HUES48 (cell line): ENCODE measurements around the gene ABHD5.
"Not testable (repeated sequence)": the region's sequence is repeated elsewhere in the genome, so short reads cannot be mapped to it uniquely, and the experiment has no call there.

Experiments used
- H3K27ac ChIP-seq: one replicate; pipeline ENCODE4 v1.7.0; 2013; ENCODE audit warnings: low read depth, low read length, inconsistent platforms
- H3K27me3 ChIP-seq: 2 replicates; pipeline ENCODE4 v1.6.1; 2013; ENCODE audit warnings: mild to moderate bottlenecking, low read length; ENCODE audit not compliant: control insufficient read depth, insufficient read depth
- H3K36me3 ChIP-seq: 2 replicates; pipeline ENCODE4 v1.6.1; 2013; ENCODE audit warnings: low read length; ENCODE audit not compliant: control insufficient read depth, insufficient read depth
- H3K4me1 ChIP-seq: 2 replicates; pipeline ENCODE4 v1.6.1; 2013; ENCODE audit warnings: mild to moderate bottlenecking, low read length; ENCODE audit not compliant: control insufficient read depth, insufficient read depth
- H3K4me3 ChIP-seq: 2 replicates; pipeline ENCODE4 v1.5.1; 2013; ENCODE audit warnings: mild to moderate bottlenecking, low read depth, low read length
- H3K9ac ChIP-seq: 2 replicates; pipeline ENCODE4 v1.6.1; 2013; ENCODE audit warnings: mild to moderate bottlenecking, low read depth, low read length, moderate library complexity
- H3K9me3 ChIP-seq: 2 replicates; pipeline ENCODE4 v1.6.1; 2013; ENCODE audit warnings: low read length; ENCODE audit not compliant: control insufficient read depth, insufficient read depth

Gene ABHD5

GRCh38 chr3:43690400-43691119, at the start of gene ABHD5:
Gene ABHD5, plus strand, starts transcription at chr3:43690938. Its CDS starts 55 bp downstream, at chr3:43690993.
- Histone ChIP-seq H3K9me3 (no peaks in the 10 kb centered on the region), H3K4me3 (peak within 1 kb of the TSS; percentile 77), H3K4me1 (peaks cover 38% of the 10 kb centered on the region), H3K27me3 (no peaks in the 10 kb centered on the region), H3K36me3 (no peaks in the 10 kb centered on the region), H3K9ac (peak within 1 kb of the TSS; percentile 66), H3K27ac (peak within 1 kb of the TSS; percentile 84)

GRCh38 chr3:43641306-43642114, 49.2 kb upstream of the ABHD5 start:
- H3K27ac ChIP-seq = no peak overlapping the region
- H3K4me1 ChIP-seq = no peaks in the 10 kb centered on the region
- no peak overlapping the region for H3K9ac ChIP-seq

GRCh38 chr3:43644443-43644842, 46.3 kb upstream of the ABHD5 start:
- H3K4me1 ChIP-seq = peaks cover 15% of the 10 kb centered on the region
- no peak overlapping the region for H3K9ac ChIP-seq
- no peaks in the 10 kb centered on the region for H3K27me3 ChIP-seq
- no peak overlapping the region for H3K4me3 ChIP-seq
- H3K9me3 ChIP-seq = no peaks in the 10 kb centered on the region
- H3K27ac ChIP-seq = no peak overlapping the region
- H3K36me3 ChIP-seq = no peaks in the 10 kb centered on the region

More at GRCh38 chr3:43641306-43642114, 49.2 kb upstream of the ABHD5 start:
- H3K27me3 ChIP-seq = no peaks in the 10 kb centered on the region
- no peaks in the 10 kb centered on the region for H3K9me3 ChIP-seq
- H3K36me3 ChIP-seq = no peaks in the 10 kb centered on the region
- no peak overlapping the region for H3K4me3 ChIP-seq

GRCh38 chr3:43647331-43648166, 43.2 kb upstream of the ABHD5 start:
- Histone ChIP-seq H3K9me3 (no peaks in the 10 kb centered on the region), H3K36me3 (no peaks in the 10 kb centered on the region), H3K27me3 (no peaks in the 10 kb centered on the region), H3K4me1 (peaks cover 18% of the 10 kb centered on the region), H3K27ac (no peak overlapping the region), H3K9ac (no peak overlapping the region), H3K4me3 (no peak overlapping the region)

GRCh38 chr3:43648957-43649356, 41.8 kb upstream of the ABHD5 start:
- Histone ChIP-seq H3K36me3 (no peaks in the 10 kb centered on the region), H3K9ac (no peak overlapping the region), H3K9me3 (no peaks in the 10 kb centered on the region), H3K4me3 (no peak overlapping the region), H3K4me1 (peaks cover 18% of the 10 kb centered on the region), H3K27ac (no peak overlapping the region), H3K27me3 (no peaks in the 10 kb centered on the region)

GRCh38 chr3:43649365-43649968, 41.3 kb upstream of the ABHD5 start:
- Histone ChIP-seq H3K4me1 (peaks cover 18% of the 10 kb centered on the region), H3K9me3 (no peaks in the 10 kb centered on the region), H3K36me3 (no peaks in the 10 kb centered on the region), H3K9ac (no peak overlapping the region), H3K27ac (no peak overlapping the region), H3K27me3 (no peaks in the 10 kb centered on the region), H3K4me3 (no peak overlapping the region)

- Histone ChIP-seq H3K4me3 (no peak overlapping the region), H3K27me3 (no peaks in the 10 kb centered on the region), H3K27ac (no peak overlapping the region), H3K9ac (no peak overlapping the region), H3K9me3 (no peaks in the 10 kb centered on the region), H3K4me1 (peaks cover 18% of the 10 kb centered on the region), H3K36me3 (no peaks in the 10 kb centered on the region)
These were observed 40.4 kb upstream of the ABHD5 start for GRCh38 chr3:43650345-43650744.

GRCh38 chr3:43656390-43656789, 34.3 kb upstream of the ABHD5 start:
- H3K36me3 ChIP-seq, H3K27ac ChIP-seq, H3K9me3 ChIP-seq, H3K4me3 ChIP-seq, H3K4me1 ChIP-seq, H3K9ac ChIP-seq, H3K27me3 ChIP-seq: not testable (repeated sequence)

- no peaks in the 10 kb centered on the region; the same call in 1 of the 2 replicates for H3K9me3 ChIP-seq
- no peaks in the 10 kb centered on the region for H3K27me3 ChIP-seq
- no peak overlapping the region for H3K9ac ChIP-seq
- no peak overlapping the region for H3K27ac ChIP-seq
- H3K36me3 ChIP-seq = no peaks in the 10 kb centered on the region
- H3K4me3 ChIP-seq = no peak overlapping the region
- no peaks in the 10 kb centered on the region for H3K4me1 ChIP-seq
These were observed 31.4 kb upstream of the ABHD5 start for GRCh38 chr3:43659250-43659880.

GRCh38 chr3:43661376-43661775, 29.4 kb upstream of the ABHD5 start:
- H3K27ac ChIP-seq, H3K4me3 ChIP-seq, H3K27me3 ChIP-seq, H3K9me3 ChIP-seq, H3K36me3 ChIP-seq, H3K4me1 ChIP-seq, H3K9ac ChIP-seq: not testable (repeated sequence)
